ENCODE measurements around the gene GPANK1.

- no peak for TF ChIP-seq GATA2 (IDR thresholded peaks at IDR 0.05; ENCODE audit: low read depth, low read length)
- TF ChIP-seq GATA3 (IDR thresholded peaks at IDR 0.05; ENCODE audit: low read depth, low read length) = no peak
These were observed 12.1 kb upstream of the GPANK1 start for GRCh38 chr6:31676904-31677303.
